Panc1 (cell line): Measurements from ENCODE around the gene ZNF32. TPM values are rescaled to one million over a fixed set of nuclear protein-coding genes. Genes with fewer than 3 reads are reported as not detected.

Experiments
- ATAC-seq: fragments of 200-7000 bp; cut with Tn5 transposase; 2 replicates; pipeline ENCODE4 v1.9.1; 2020; ENCODE audit warnings: mild to moderate bottlenecking, moderate library complexity
- Bru-seq: library from RNA; stranded (reverse); fragments of 400-500 nt; gene quantifications from one replicate; lab custom pipeline; 2021; lab: Mats Ljungman, UMichigan
- BruChase-seq, 2 experiments: library from RNA; stranded (reverse); fragments of 400-500 nt; gene quantifications; one replicate each; lab custom pipeline; 2021; lab: Mats Ljungman, UMichigan
- BruUV-seq: library from RNA; stranded (reverse); fragments of 400-500 nt; replicated peaks from 2 replicates; lab custom pipeline; 2021; lab: Mats Ljungman, UMichigan
- CTCF ChIA-PET: fragments of 300-600 bp; sonication (Branson Sonifier 250); formaldehyde crosslinking; loops from one replicate; lab custom pipeline; 2022; ENCODE audit warnings: antibody characterized with exemption; lab: Charles Lee
- POLR2A ChIA-PET: fragments of 300-600 bp; sonication (Branson Sonifier 250); formaldehyde crosslinking; loops from one replicate; lab custom pipeline; 2022; ENCODE audit warnings: antibody characterized with exemption; lab: Charles Lee
- DNase-seq: peaks from one replicate; pipeline ENCODE4 v3.0.0-alpha.2; 2010; ENCODE audit warnings: low read depth, low spot score
- H3K27ac ChIP-seq: 2 replicates; pipeline ENCODE4 v1.5.1; 2011; ENCODE audit warnings: mild to moderate bottlenecking, low read length, inconsistent platforms
- H3K27me3 ChIP-seq: fragments of 200-500 bp; sonication (Bioruptor generic); 2 replicates; pipeline ENCODE4 v1.6.0; 2014; ENCODE audit warnings: low read length, inconsistent platforms; ENCODE audit not compliant: control insufficient read depth, insufficient read depth
- H3K36me3 ChIP-seq: fragments of 200-500 bp; sonication (Bioruptor generic); 2 replicates; pipeline ENCODE4 v1.5.1; 2014; ENCODE audit warnings: inconsistent platforms, mild to moderate bottlenecking, low read length, moderate library complexity; ENCODE audit not compliant: control insufficient read depth, insufficient read depth
- H3K4me1 ChIP-seq: 2 replicates; pipeline ENCODE4 v1.5.1; 2011; ENCODE audit warnings: inconsistent platforms, mild to moderate bottlenecking, low read length, moderate library complexity; ENCODE audit not compliant: control insufficient read depth, insufficient read depth
- H3K4me3 ChIP-seq, 2 experiments: 2 replicates each; pipeline ENCODE4 v1.5.1; 2011 to 2012; ENCODE audit warnings: low read depth in 2 of 2, low read length in 2 of 2, mild to moderate bottlenecking in 2 of 2, inconsistent platforms in 1 of 2, moderate library complexity in 1 of 2
- H3K9me3 ChIP-seq: fragments of 200-500 bp; sonication (Bioruptor generic); 2 replicates; pipeline ENCODE4 v1.5.1; 2014; ENCODE audit warnings: low read depth, mild to moderate bottlenecking, inconsistent platforms, low read length, moderate library complexity; ENCODE audit not compliant: control insufficient read depth, insufficient read depth
- POLR2AphosphoS5 ChIP-seq: IDR thresholded peaks from 2 replicates; pipeline ENCODE4 v1.6.1; 2012; ENCODE audit warnings: mild to moderate bottlenecking, low read depth, low read length, moderate library complexity
- REST ChIP-seq, 2 experiments: IDR thresholded peaks; 2 replicates each; pipeline ENCODE4 v1.6.1; 2011 to 2012; ENCODE audit warnings: low read depth in 2 of 2, control low read depth in 1 of 2, low read length in 1 of 2, mild to moderate bottlenecking in 1 of 2, moderate library complexity in 1 of 2; ENCODE audit not compliant: insufficient read depth in 1 of 2
- SIN3A ChIP-seq: IDR thresholded peaks from 2 replicates; pipeline ENCODE4 v1.6.1; 2012; ENCODE audit warnings: low read depth, mild to moderate bottlenecking, low read length, moderate library complexity, borderline replicate concordance; ENCODE audit not compliant: insufficient read depth
- TCF7L2 ChIP-seq: IDR thresholded peaks from 2 replicates; pipeline ENCODE4 v1.6.1; 2011; ENCODE audit warnings: mild to moderate bottlenecking, low read depth, low read length, inconsistent platforms
- in situ Hi-C: cut with HindIII; loops from 2 replicates; pipeline ENCODE4 v1.10.0; 2016; ENCODE audit warnings: low sequenced_read_pairs, low pct_unique_long_range_greater_than_20kb
- intact Hi-C: fragments of 100-400 bp; cut with micrococcal nuclease; formaldehyde crosslinking; loops from one replicate; pipeline ENCODE4 v1.10.0; 2022; ENCODE audit not compliant: unreplicated experiment
- long read RNA-seq: library from polyadenylated mRNA; unstranded; transcript quantifications from one replicate; pipeline ENCODE4 v2.0.0, GENCODE V29; 2021; ENCODE audit not compliant: unreplicated experiment
- polyA plus RNA-seq: library from polyadenylated mRNA; unstranded; fragments of >200 nt; gene quantifications from one replicate; pipeline ENCODE4 v1.2.1, GENCODE V29; 2012; ENCODE audit warnings: missing spikeins; ENCODE audit not compliant: insufficient read length
- total RNA-seq: library from RNA; stranded (reverse); gene quantifications from one replicate; pipeline ENCODE4 v1.2.1, GENCODE V29; 2021; ENCODE audit not compliant: unreplicated experiment
- TF ChIP-seq, protein P1 (sequence below): fragments of 450-650 bp; IDR thresholded peaks from 2 replicates; pipeline ENCODE4 v1.5.1; 2017; ENCODE audit warnings: mild to moderate bottlenecking

Gene ZNF32, protein sequence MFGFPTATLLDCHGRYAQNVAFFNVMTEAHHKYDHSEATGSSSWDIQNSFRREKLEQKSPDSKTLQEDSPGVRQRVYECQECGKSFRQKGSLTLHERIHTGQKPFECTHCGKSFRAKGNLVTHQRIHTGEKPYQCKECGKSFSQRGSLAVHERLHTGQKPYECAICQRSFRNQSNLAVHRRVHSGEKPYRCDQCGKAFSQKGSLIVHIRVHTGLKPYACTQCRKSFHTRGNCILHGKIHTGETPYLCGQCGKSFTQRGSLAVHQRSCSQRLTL
- 35.6 TPM for total RNA-seq
- polyA plus RNA-seq, result 39.0 TPM
- percentile 80 among the genes with signal in this experiment for Bru-seq, nascent RNA
- percentile 82 among the genes with signal in this experiment for BruChase-seq, experiment 1, labeled RNA remaining after a 2-hour chase
- BruChase-seq, experiment 2, labeled RNA remaining after a 6-hour chase, result percentile 80 among the genes with signal in this experiment
- long read RNA-seq, transcript ZNF32-201 (3 exons, 1,137 nt), result major isoform, 17 of 30 reads
- long read RNA-seq, partial matches to known transcripts, result 2 of 30 reads
- long read RNA-seq, other reads (novel, unspliced or antisense), result 11 of 30 reads

DNA sequence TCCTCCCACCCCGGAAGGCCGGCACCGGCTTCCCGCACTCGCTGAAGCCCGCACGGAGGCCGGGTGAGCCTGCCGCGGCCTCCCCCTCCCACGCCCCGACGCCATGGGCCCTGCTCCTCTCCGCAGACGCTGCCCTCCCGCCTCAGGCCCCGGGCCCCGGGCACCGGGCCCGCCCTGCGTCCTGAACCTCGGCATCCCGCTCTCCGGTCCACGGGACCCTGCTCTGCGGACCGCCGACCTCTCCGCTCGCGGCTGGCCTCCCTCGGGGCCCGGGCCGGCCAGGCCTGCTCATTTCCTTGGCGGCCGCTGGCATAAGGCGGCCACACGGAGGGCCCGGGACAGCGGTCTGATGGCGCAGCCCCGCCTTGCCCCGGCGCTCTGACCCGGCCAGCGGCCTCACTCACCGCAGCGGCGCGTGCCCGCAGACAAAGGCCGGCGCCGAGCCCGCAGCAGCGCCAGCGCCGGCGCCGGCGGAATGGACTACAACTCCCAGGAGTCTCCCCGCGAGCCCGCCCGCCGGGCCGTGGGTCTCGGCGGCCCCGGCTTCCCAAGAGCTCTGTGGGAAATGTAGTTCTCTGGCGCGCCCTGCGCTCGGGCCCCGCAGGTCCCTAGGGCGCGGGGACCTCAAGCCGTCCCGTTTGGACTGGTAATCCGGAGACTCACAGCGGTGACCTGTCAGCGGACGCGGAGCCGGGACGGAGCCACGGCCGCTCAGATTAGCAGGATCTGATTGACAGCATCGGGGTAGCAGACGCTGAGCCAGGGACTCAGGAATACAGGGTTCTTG, at the start of gene ZNF32:
ZNF32 (minus strand) TSS at position 484 of the 787 bp plus-strand sequence. CDS start 2,748 bp downstream, outside the sequence.
- Histone ChIP-seq H3K27ac (peak within 1 kb of the TSS; percentile 79), H3K4me1 (0 out of 2 replicates have a peak, but pooled peaks cover 3% of the 10 kb centered on the region), H3K27me3 (no peaks in the 10 kb centered on the region), H3K36me3 (no peaks in the 10 kb centered on the region), H3K4me3 (peak within 1 kb of the TSS; percentile 63 to 85), H3K9me3 (peaks cover 45% of the 10 kb centered on the region)
- CTCF ChIA-PET, result interaction anchor here (0.6 kb wide), 1 partner anchor 502 kb away, joined by 3 read pairs; no protein-coding TSS in a partner anchor
- in situ Hi-C loops, result no loop called here
- intact Hi-C loops, result no loop called here
- ATAC-seq (peak; percentile 99), DNase-seq (peak; percentile 20)
- no TSS peak for BruUV-seq
- TF ChIP-seq TCF7L2 (peak; percentile 70), REST (IDR thresholded peaks at IDR 0.05; ENCODE audit: insufficient read depth in 1 of 2, low read depth in 2 of 2, low read length in 1 of 2) (0 out of 4 replicates have a peak, but pooled peaks of 1 of the 2 experiments have one; percentile 46)
- TF ChIP-seq, protein P1, sequence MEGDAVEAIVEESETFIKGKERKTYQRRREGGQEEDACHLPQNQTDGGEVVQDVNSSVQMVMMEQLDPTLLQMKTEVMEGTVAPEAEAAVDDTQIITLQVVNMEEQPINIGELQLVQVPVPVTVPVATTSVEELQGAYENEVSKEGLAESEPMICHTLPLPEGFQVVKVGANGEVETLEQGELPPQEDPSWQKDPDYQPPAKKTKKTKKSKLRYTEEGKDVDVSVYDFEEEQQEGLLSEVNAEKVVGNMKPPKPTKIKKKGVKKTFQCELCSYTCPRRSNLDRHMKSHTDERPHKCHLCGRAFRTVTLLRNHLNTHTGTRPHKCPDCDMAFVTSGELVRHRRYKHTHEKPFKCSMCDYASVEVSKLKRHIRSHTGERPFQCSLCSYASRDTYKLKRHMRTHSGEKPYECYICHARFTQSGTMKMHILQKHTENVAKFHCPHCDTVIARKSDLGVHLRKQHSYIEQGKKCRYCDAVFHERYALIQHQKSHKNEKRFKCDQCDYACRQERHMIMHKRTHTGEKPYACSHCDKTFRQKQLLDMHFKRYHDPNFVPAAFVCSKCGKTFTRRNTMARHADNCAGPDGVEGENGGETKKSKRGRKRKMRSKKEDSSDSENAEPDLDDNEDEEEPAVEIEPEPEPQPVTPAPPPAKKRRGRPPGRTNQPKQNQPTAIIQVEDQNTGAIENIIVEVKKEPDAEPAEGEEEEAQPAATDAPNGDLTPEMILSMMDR, result no peak
- POLR2A ChIA-PET, result interaction anchor here (0.6 kb wide), 2 partner anchors 117 to 581 kb away, joined by 3 read pairs; no protein-coding TSS in a partner anchor

- Histone ChIP-seq H3K9me3 (no peaks in the 10 kb centered on the region), H3K27me3 (peaks cover 4% of the 10 kb centered on the region; the same call in 1 of the 2 replicates), H3K36me3 (no peaks in the 10 kb centered on the region), H3K4me1 (no peaks in the 10 kb centered on the region), H3K4me3 (no peak overlapping the region), H3K27ac (no peak overlapping the region)
- in situ Hi-C loops (no loop called here), intact Hi-C loops (loop anchor here (10.0 kb wide), 1 partner anchor 87 kb away; no protein-coding TSS in a partner anchor)
- DNase-seq, result no peak
- no TSS peak for BruUV-seq
- CTCF ChIA-PET, result no interaction called here
- ATAC-seq, result no peak
- POLR2A ChIA-PET, result no interaction called here
- TF ChIP-seq SIN3A (no peak), POLR2AphosphoS5 (no peak), REST (IDR thresholded peaks at IDR 0.05; ENCODE audit: insufficient read depth in 1 of 2, low read depth in 2 of 2, low read length in 1 of 2) (no peak), TCF7L2 (no peak)
- TF ChIP-seq, protein P1, result no peak
Observed at GRCh38 chr10:43698156-43698555, 49.5 kb upstream of the ZNF32 start.
